GM21360 (cell line): ENCODE results near the gene RSPH1.

Source experiments
- ATAC-seq: cut with Tn5 transposase; IDR thresholded peaks from one replicate; pipeline ENCODE4 v1.9.1; 2021; ENCODE audit warnings: mild to moderate bottlenecking, moderate library complexity; ENCODE audit not compliant: unreplicated experiment

Gene RSPH1

DNA sequence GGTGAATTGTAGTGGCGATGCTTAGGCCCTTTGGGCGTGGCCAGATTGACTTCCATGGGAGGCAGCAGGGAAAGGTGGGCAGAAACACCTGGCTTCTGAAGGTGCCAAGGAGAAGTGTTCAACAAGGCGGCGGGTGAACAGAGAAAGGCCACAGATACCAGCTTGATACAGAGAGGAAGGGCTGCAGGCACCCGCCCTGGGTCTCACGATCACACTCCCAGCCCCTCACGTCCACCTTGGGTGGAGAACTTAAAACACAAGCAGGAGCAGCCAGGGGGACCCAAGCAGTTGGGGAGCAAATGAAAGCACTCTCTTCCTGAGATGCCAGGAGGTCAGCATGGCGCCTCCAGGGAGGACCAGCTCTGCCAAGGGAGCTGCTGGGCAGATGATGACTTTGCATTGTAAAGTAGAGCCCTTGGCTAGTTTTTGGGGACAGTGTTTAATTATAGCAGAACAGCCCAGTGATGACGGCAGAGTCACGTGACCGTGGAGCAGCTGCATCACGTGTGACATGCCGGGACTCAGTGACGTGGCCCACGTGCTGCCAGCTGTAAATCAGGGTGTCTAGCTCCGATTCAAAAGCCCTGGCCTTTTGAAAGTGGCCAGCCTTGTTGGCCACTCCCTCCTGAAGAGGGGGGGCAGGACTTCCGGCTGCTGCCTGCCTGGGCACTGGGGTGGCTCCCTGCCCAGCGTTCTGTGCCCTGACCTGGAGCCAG is 36.6 kb upstream of the RSPH1 start:
- ATAC-seq = no peak

DNA sequence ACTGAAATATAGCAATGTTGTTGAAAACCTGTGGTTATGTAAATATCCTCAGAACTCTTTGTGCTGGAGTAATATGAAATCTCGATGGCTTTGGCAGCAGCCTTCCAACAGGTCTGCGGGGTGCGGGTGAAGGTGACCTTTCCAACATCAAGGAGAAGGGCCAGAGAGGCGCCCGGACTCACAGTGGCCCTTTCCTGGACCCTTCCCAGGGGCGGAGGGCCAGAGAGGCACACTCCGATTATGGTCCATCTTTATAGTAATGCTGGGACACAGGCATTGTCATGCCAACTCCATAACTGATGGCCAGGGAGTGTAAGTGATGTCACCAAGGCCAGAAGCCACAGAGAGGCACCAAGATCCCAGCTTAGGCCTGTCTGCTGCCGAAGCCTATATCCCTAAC is 35.7 kb upstream of the RSPH1 start:
- ATAC-seq = no peak

DNA sequence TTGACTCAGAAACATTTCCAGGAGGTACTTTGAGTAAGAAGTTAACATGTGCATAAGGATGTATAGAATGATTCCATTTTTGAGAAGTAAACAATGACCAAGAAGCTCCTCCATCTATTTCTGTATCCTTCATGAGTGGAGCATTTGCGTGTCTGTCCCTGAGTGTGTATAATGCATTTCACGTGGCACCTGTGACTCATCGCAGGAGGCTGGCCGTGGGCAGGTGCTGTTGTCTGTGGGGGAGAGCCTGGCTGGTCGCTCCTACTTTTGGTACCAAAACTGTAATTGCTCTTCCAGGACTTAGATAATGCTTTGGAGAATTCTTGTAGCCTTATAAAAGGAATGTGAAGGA is 34.1 kb upstream of the RSPH1 start:
- no peak for ATAC-seq

DNA sequence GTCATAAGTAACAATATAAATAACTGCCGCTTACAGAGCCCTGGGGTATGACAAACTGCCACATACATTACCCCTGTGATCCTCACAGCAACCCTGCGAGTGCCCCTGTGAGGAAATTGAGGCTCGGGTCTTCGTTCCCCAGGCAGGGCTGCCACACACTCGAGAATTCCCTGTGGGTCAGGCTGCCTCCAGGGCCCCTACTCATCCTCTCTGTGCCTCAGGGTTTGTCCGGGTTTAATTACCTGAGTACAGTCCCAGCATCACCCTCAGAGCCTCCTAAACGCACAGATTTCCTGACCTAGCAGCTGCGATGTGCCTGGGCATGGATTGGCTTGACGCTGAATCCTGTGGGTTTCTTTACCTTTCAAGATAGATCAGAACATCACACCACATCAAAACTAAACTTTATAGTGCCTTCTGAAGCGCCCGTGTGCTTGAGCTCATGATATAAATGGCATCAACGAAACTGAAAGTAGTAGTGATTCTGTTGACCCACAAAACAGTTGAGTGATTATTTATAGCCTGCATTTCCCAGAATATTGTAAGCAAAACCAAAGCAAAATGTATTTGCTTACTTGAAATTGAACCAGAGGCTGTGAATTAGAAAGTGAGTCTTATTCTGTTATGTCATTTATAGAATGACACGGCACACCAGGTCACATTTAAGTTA is 31.6 kb upstream of the RSPH1 start:
- ATAC-seq = no peak

DNA sequence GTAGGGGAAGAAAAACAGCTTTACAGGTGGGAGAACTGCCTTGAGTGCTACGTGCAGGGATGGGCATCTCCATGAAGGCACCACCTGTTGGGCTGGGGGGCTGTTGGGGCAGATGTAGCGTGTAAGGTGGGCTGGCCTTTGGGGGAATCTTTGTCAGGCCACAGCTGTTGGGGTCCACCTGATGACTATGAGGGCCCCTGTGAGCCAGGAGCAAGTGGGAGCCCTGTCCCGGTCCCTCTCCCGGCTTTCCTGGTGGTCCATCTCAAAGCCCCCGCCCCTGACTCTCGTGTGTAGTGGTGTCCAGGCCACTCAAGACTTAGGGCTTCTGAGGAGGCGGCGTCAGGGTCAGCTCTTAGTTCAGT is 31.1 kb upstream of the RSPH1 start:
- ATAC-seq = no peak

GRCh38 chr21:42526379-42526727 is 30.3 kb upstream of the RSPH1 start:
- ATAC-seq = no peak

GRCh38 chr21:42525676-42526378 is 29.8 kb upstream of the RSPH1 start:
- ATAC-seq = no peak

DNA sequence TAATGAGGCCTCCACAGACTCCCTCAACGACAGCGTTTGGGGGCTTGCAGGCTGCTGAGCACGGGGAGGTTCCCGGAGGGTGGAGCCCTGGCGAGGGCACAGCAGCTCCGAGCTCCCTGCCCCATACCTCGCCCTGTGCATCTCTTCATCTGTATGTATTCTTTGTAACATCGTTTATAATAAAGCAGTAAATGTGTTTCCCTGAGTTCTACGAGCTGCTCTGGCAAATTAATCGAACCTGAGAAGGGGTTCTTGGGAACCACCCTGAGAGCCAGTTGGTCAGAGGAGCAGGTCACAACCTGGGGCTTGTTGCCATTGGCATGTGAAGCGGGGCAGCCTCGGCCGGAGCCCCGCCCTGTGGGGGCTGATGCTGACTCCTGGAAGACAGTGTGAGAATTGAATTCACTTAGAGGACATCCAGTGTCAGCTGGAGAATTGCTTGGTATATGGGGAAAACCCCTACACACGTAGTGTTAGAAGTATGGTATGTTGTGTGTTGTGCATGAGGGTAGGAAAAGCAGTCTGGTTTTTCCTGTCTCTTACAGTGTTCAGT is 29.1 kb upstream of the RSPH1 start:
- no peak for ATAC-seq

- peak; percentile 66 for ATAC-seq
Observed at GRCh38 chr21:42524341-42525028, 28.5 kb upstream of the RSPH1 start.

DNA sequence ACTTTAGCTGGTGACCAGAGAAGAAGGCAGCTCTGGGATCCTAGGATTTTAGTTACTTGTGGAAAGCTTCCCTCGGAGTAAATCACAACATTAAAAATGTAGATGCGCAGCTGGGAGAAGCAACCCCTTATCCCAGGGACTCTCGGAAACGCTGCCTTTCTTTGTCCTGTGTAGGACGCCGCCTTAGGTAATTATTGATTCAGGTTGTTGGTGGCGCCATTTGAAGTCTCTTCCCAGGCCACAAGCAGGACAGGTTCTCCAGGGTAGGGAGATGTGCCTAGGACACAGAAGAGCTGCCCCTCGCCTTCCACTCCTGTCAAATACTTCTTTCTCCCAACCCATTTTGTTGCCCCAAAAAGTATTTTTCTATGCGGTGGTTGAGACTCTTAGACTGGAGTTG is 27.9 kb upstream of the RSPH1 start:
- ATAC-seq = no peak

DNA sequence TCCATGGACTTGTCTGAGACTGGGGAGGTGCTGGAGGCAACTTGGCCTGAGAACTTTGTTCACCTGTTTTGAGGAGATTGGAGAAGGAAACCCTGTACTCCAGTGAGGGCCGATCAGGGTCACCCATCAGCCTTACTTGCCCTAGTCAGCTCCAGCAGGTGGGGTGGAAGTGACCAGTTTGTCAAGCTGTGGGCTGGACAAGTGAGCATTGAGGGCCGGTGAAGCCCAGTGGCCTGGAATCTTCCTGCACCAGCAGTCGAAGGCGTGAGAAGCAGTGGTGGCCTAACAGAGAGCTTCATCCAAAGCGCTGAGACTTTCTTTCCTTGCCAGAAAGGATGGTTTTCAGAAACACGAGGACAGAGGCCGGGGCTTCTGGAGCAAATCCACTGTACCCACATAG is 27.2 kb upstream of the RSPH1 start:
- no peak for ATAC-seq

DNA sequence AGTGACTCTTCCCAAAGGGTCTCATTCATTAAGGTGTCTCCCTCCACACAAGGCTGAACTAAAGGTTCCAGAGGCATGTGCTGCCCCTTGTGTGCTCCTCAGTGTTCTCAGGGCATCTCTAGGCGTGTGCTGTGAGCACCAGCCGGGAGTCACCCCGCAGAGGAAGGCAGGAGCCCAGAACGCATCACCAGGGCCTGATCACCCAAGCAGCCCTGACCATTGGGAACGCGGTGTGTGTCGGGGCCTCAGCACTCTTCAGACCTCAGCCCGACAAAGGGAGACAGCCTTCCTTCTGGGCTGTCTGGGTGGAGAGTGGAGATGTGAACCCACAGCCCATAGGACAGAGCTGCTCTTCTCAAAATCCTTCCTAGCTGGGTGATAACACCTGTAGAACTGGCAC is 26.7 kb upstream of the RSPH1 start:
- ATAC-seq = no peak

GRCh38 chr21:42522271-42522670 is 26.2 kb upstream of the RSPH1 start:
- ATAC-seq = no peak

- no peak for ATAC-seq
Observed at GRCh38 chr21:42521805-42522204, 25.8 kb upstream of the RSPH1 start.

- ATAC-seq = no peak
Observed at GRCh38 chr21:42521384-42521783, 25.4 kb upstream of the RSPH1 start.

GRCh38 chr21:42520628-42521253 is 24.7 kb upstream of the RSPH1 start:
- ATAC-seq = no peak

DNA sequence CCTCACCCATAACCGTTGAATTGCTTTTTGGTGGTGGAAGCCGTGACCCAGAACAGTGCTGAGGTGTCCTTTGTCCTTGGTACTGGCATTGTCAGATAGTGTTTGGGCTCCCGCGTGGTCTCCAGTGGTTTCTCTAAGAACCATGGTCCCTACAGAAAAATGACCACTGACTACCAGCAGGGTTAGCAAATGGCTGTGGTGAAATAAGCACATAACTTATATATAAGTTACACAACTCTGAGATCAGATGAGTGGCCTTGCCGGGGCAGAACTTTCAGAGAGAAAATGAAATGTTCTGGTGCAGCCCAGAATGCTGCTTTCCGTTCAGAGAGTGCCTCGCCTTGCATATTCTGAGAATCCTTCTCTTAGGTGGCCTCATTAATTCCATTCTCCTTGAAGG is 22.6 kb upstream of the RSPH1 start:
- ATAC-seq = no peak

DNA sequence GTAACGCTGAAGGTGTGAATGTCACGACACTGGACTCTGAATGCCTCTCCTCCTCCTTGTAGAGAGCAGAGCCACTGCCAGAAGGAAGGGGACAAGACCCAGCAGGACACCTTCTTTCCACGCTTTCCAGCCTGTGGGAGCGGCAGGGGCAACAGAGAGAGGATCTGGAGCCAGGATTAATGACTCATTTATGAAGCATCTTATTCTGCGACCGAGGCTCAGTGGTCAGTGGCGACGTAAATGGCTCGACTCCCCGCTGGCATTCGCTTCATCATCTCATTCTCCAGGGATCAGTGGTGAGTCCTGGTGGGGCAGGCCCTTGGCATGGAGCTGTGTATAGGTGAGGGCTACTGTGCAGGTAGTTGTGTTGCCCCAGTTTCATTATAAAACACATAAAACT is 22.2 kb upstream of the RSPH1 start:
- no peak for ATAC-seq

GRCh38 chr21:42515708-42516502 is 19.9 kb upstream of the RSPH1 start:
- no peak for ATAC-seq

GRCh38 chr21:42514883-42515228 is 18.8 kb upstream of the RSPH1 start:
- no peak for ATAC-seq
